Measurements from ENCODE around the gene CHKA.

Gene CHKA

DNA sequence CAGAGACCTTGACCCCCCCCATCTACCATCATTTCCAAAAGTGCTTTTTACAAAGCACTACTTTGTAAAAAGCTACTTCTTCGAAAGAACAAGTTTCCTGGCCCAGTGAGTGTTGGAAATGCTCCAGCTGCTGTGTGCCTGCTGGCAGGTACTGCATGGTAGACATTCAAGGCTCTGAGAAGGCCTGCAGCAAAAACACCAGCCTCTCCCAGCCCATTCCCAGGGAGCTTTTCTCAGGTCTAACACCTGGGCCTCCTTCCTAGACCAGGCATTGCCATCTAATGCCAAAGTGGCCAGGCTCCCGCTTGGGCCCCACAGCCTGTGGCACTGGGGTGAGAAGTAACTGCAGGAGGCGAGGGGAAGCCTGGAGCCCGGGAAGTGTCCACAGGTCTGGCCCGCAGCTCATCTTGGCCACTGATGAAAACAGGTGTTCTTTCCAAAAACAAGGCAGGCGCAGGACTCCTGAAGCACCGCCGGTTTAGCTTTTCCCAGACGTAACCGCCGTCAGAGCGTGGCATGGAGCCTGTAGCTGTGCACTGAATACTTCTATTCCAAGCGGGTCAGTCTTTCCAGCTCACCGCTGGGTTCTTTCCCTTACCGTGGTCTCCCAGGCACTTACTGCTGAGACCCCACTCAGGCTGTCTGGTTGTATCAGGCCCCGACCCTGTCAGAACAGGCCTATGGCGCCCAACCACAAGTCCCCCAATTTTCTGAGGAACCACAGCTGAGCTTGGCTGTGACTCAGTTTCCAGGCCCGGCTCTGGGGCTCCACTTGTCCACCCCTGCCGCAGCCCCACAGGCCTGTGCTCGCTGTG, 83.6 kb downstream of the CHKA start:
- no peak overlapping the region for H3K4me2 ChIP-seq (ENCODE audit: low read length)
- H3K4me3 ChIP-seq (ENCODE audit: low read depth, low read length), result no peak overlapping the region
- peak overlapping the region; percentile 66 for H3K27ac ChIP-seq
- no peaks in the 10 kb centered on the region for H3K36me3 ChIP-seq (ENCODE audit: control insufficient read depth, insufficient read depth, low read length)
- TF ChIP-seq, protein P1, sequence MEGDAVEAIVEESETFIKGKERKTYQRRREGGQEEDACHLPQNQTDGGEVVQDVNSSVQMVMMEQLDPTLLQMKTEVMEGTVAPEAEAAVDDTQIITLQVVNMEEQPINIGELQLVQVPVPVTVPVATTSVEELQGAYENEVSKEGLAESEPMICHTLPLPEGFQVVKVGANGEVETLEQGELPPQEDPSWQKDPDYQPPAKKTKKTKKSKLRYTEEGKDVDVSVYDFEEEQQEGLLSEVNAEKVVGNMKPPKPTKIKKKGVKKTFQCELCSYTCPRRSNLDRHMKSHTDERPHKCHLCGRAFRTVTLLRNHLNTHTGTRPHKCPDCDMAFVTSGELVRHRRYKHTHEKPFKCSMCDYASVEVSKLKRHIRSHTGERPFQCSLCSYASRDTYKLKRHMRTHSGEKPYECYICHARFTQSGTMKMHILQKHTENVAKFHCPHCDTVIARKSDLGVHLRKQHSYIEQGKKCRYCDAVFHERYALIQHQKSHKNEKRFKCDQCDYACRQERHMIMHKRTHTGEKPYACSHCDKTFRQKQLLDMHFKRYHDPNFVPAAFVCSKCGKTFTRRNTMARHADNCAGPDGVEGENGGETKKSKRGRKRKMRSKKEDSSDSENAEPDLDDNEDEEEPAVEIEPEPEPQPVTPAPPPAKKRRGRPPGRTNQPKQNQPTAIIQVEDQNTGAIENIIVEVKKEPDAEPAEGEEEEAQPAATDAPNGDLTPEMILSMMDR (IDR thresholded peaks at IDR 0.05), result no peak
- no peaks in the 10 kb centered on the region for H3K79me2 ChIP-seq
- no peak overlapping the region for H2AFZ ChIP-seq
- H3K9ac ChIP-seq, result no peak overlapping the region
- peaks cover 8% of the 10 kb centered on the region for H3K4me1 ChIP-seq
- no peaks in the 10 kb centered on the region for H3K9me3 ChIP-seq (ENCODE audit: control insufficient read depth, low read length)
- no peaks in the 10 kb centered on the region for H3K27me3 ChIP-seq (ENCODE audit: control insufficient read depth, insufficient read depth, low read length)

DNA sequence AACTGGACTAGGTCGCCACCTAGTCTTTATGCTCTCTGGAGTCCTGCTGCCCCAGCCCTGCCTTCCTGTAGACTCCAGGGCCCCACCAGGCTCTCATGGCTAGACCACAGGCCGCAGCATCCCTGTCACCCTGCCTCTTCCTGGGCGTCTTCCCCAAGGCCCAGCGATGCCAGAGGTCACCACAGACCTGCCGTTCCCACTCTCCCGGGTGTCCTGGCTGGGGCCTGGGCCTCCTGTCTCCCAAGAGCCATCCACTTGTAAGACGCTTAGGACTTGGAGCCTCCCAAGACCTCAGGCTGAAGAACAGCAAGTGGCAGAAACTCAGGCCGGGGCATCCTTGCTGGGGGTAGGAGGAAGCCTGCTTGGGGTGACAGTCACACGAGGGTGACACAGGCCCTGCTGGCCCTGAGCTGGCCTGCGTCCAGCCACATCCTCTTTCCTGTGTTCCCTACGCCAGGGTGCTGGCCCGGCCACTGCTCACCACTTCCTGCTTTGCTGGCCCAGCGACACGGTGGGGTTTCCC, 84.4 kb downstream of the CHKA start:
- TF ChIP-seq, protein P1 (IDR thresholded peaks at IDR 0.05), result no peak
- Histone ChIP-seq H3K36me3 (ENCODE audit: control insufficient read depth, insufficient read depth, low read length) (no peaks in the 10 kb centered on the region), H2AFZ (no peak overlapping the region), H3K27me3 (ENCODE audit: control insufficient read depth, insufficient read depth, low read length) (no peaks in the 10 kb centered on the region), H3K9ac (no peak overlapping the region), H3K4me3 (ENCODE audit: low read depth, low read length) (no peak overlapping the region), H3K4me2 (ENCODE audit: low read length) (no peak overlapping the region), H3K9me3 (ENCODE audit: control insufficient read depth, low read length) (no peaks in the 10 kb centered on the region), H3K79me2 (peaks cover 2% of the 10 kb centered on the region), H3K4me1 (peaks cover 8% of the 10 kb centered on the region), H3K27ac (peak overlapping the region; percentile 45)

DNA sequence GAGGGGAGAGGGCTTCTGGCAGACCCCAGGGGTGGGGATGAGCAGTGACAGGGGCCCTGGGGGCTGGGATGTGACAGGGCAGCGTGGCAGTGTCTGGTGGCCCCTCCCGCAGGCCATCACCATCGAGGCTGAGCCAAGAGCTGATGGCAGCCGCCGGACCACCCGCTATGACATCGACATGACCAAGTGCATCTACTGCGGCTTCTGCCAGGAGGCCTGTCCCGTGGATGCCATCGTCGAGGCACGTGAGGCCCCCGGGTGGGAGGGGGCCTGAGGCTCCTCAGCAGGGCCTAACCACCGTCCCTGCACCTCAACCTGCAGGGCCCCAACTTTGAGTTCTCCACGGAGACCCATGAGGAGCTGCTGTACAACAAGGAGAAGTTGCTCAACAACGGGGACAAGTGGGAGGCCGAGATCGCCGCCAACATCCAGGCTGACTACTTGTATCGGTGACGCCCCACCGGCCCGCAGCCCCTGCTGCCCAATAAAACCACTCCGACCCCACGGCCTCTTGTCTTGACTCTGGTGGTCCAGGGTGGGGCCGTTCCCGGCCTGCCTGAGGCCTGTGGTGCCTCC, 85.0 kb downstream of the CHKA start:
- Histone ChIP-seq H3K4me2 (ENCODE audit: low read length) (no peak overlapping the region), H3K36me3 (ENCODE audit: control insufficient read depth, insufficient read depth, low read length) (no peaks in the 10 kb centered on the region), H3K4me1 (peaks cover 10% of the 10 kb centered on the region), H2AFZ (no peak overlapping the region), H3K9ac (no peak overlapping the region), H3K79me2 (peaks cover 2% of the 10 kb centered on the region), H3K27me3 (ENCODE audit: control insufficient read depth, insufficient read depth, low read length) (no peaks in the 10 kb centered on the region), H3K4me3 (ENCODE audit: low read depth, low read length) (no peak overlapping the region), H3K27ac (peak overlapping the region; percentile 45), H3K9me3 (ENCODE audit: control insufficient read depth, low read length) (no peaks in the 10 kb centered on the region)
- TF ChIP-seq, protein P1 (IDR thresholded peaks at IDR 0.05), result no peak

DNA sequence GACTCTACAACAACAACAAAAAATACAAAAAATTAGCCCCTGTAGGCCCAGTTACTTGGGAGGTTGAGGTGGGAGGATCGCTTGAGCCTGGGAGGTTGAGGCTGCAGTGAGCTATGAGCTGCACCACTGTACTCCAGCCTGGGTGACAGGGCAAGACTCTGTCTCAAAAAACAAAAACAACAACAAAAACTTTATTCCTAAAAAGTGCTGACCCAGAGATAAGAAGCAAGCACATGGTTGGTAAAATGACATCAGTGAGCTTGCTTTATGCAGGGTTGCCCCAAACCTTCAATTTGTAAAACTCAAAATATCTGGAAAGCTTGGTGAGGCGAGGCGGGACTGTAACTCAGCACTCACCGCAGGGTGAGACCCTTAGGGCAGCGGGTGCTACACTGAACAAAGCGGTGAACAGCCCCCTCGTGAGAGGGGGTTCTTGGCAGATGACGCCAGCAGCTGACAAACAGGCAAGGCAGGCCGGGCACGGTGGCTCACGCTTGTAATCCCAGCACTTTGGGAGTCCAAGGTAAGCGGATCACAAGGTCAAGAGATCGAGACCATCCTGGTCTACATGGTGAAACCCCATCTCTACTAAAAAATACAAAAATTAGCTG, 85.8 kb downstream of the CHKA start:
- Histone ChIP-seq H3K9me3 (ENCODE audit: control insufficient read depth, low read length) (no peaks in the 10 kb centered on the region), H3K4me1 (peaks cover 10% of the 10 kb centered on the region), H3K79me2 (peaks cover 6% of the 10 kb centered on the region), H2AFZ (no peak overlapping the region), H3K4me2 (ENCODE audit: low read length) (no peak overlapping the region), H3K27me3 (ENCODE audit: control insufficient read depth, insufficient read depth, low read length) (no peaks in the 10 kb centered on the region), H3K27ac (no peak overlapping the region), H3K36me3 (ENCODE audit: control insufficient read depth, insufficient read depth, low read length) (no peaks in the 10 kb centered on the region), H3K4me3 (ENCODE audit: low read depth, low read length) (no peak overlapping the region), H3K9ac (no peak overlapping the region)
- TF ChIP-seq, protein P1 (IDR thresholded peaks at IDR 0.05), result no peak
